HTERT RPE-1 (cell line): ENCODE data around the gene CFAP210.

Experiments used
- in situ Hi-C: fragments of 300-500 bp; cut with MboI; formaldehyde crosslinking; loops from 4 replicates; pipeline ENCODE4 v1.14.3; 2020; ENCODE audit warnings: low sequenced_read_pairs

The CFAP210 gene

GRCh38 chr2:169673921-169674320 is 20.3 kb downstream of the CFAP210 start:
- in situ Hi-C loops, result no loop called here

- in situ Hi-C loops, result no loop called here
Observed at GRCh38 chr2:169673106-169673505, 21.1 kb downstream of the CFAP210 start.

GRCh38 chr2:169672406-169672805 is 21.8 kb downstream of the CFAP210 start:
- in situ Hi-C loops, result no loop called here

- in situ Hi-C loops, result no loop called here
Observed at GRCh38 chr2:169670937-169671336, 23.3 kb downstream of the CFAP210 start.

GRCh38 chr2:169670215-169670651 is 24.0 kb downstream of the CFAP210 start:
- in situ Hi-C loops, result no loop called here

GRCh38 chr2:169667583-169667982 is 26.6 kb downstream of the CFAP210 start:
- in situ Hi-C loops, result no loop called here

GRCh38 chr2:169664978-169665930 is 29.0 kb downstream of the CFAP210 start:
- in situ Hi-C loops, result no loop called here

- in situ Hi-C loops, result no loop called here
Observed at GRCh38 chr2:169664600-169664977, 29.6 kb downstream of the CFAP210 start.

- in situ Hi-C loops, result no loop called here
Observed at GRCh38 chr2:169663247-169663646, 31.0 kb downstream of the CFAP210 start.

- in situ Hi-C loops, result no loop called here
Observed at GRCh38 chr2:169662744-169663143, 31.5 kb downstream of the CFAP210 start.

GRCh38 chr2:169661265-169661664 is 32.9 kb downstream of the CFAP210 start:
- in situ Hi-C loops, result no loop called here

- in situ Hi-C loops, result no loop called here
Observed at GRCh38 chr2:169659320-169659719, 34.9 kb downstream of the CFAP210 start.

GRCh38 chr2:169658877-169659276 is 35.3 kb downstream of the CFAP210 start:
- in situ Hi-C loops, result no loop called here

- in situ Hi-C loops, result no loop called here
Observed at GRCh38 chr2:169656164-169656563, 38.0 kb downstream of the CFAP210 start.

- in situ Hi-C loops, result no loop called here
Observed at GRCh38 chr2:169653636-169654035, 40.6 kb downstream of the CFAP210 start.

- in situ Hi-C loops, result no loop called here
Observed at GRCh38 chr2:169649278-169649677, 44.9 kb downstream of the CFAP210 start.

- in situ Hi-C loops, result no loop called here
Observed at GRCh38 chr2:169647496-169647895, 46.7 kb downstream of the CFAP210 start.

GRCh38 chr2:169644173-169644572 is 50.0 kb downstream of the CFAP210 start:
- in situ Hi-C loops, result no loop called here

- in situ Hi-C loops, result no loop called here
Observed at GRCh38 chr2:169641464-169641863, 52.7 kb downstream of the CFAP210 start.

- in situ Hi-C loops, result no loop called here
Observed at GRCh38 chr2:169640104-169640503, 54.1 kb downstream of the CFAP210 start.

GRCh38 chr2:169637620-169638019 is 56.6 kb downstream of the CFAP210 start:
- in situ Hi-C loops, result no loop called here

- in situ Hi-C loops, result no loop called here
Observed at GRCh38 chr2:169636440-169637097, 57.6 kb downstream of the CFAP210 start.
